Measurements from ENCODE around the gene COL6A2.
"Not testable (repeated sequence)": the region's sequence is repeated elsewhere in the genome, so short reads cannot be mapped to it uniquely, and the experiment has no call there.

COL6A2 gene

GRCh38 chr21:46066591-46067331 is 31.2 kb upstream of the COL6A2 start:
- no peaks in the 10 kb centered on the region for H4K20me1 ChIP-seq
- no peak overlapping the region for H3K4me3 ChIP-seq
- H3K4me1 ChIP-seq = peaks cover 17 to 34% (median 30%) of the 10 kb centered on the region in 10 experiments
- H3K36me3 ChIP-seq = 0 out of 22 replicates have a peak, but pooled peaks cover 0 to 3% (median 0%) of the 10 kb centered on the region in 11 experiments
- H3K4me2 ChIP-seq = peak overlapping the region; percentile 79 to 99 (median 89); a peak in 18 of 22 replicates
- no peak overlapping the region for H3K27ac ChIP-seq
- no peak for TF ChIP-seq Cebpa-rat (IDR thresholded peaks at IDR 0.05)
- H3K9me3 ChIP-seq (replicated peaks in 1 of 11) = peaks cover 16 to 22% (median 20%) of the 10 kb centered on the region in 11 experiments
- no peak overlapping the region for H3K9ac ChIP-seq
- H3K27me3 ChIP-seq = peaks cover 0 to 10% (median 4%) of the 10 kb centered on the region in 11 experiments; a peak in 11 of 22 replicates

- H3K36me3 ChIP-seq = no peaks in the 10 kb centered on the region
- H4K20me1 ChIP-seq = no peaks in the 10 kb centered on the region
- H3K9ac ChIP-seq = no peak overlapping the region
- H3K27me3 ChIP-seq = peaks cover 0 to 10% (median 4%) of the 10 kb centered on the region in 11 experiments; a peak in 11 of 22 replicates
- no peak overlapping the region for H3K4me3 ChIP-seq
- H3K27ac ChIP-seq = no peak overlapping the region
- peaks cover 17 to 34% (median 30%) of the 10 kb centered on the region in 10 experiments for H3K4me1 ChIP-seq
- no peak for TF ChIP-seq Cebpa-rat (IDR thresholded peaks at IDR 0.05)
- H3K9me3 ChIP-seq (replicated peaks in 1 of 11) = peaks cover 7 to 13% (median 11%) of the 10 kb centered on the region in 11 experiments
- no peak overlapping the region for H3K4me2 ChIP-seq
Measured at GRCh38 chr21:46067505-46068201, 30.3 kb upstream of the COL6A2 start.

- no peaks in the 10 kb centered on the region for H3K36me3 ChIP-seq
- no peak overlapping the region for H3K4me2 ChIP-seq
- H3K9me3 ChIP-seq (replicated peaks in 1 of 11) = peaks cover 0 to 4% (median 2%) of the 10 kb centered on the region in 11 experiments; a peak in 12 of 22 replicates
- H3K4me1 ChIP-seq = peaks cover 17 to 33% (median 30%) of the 10 kb centered on the region in 10 experiments
- H3K9ac ChIP-seq = no peak overlapping the region
- peaks cover 0 to 10% (median 4%) of the 10 kb centered on the region in 11 experiments; a peak in 11 of 22 replicates for H3K27me3 ChIP-seq
- no peak for TF ChIP-seq Cebpa-rat (IDR thresholded peaks at IDR 0.05)
- no peak overlapping the region for H3K4me3 ChIP-seq
- H4K20me1 ChIP-seq = no peaks in the 10 kb centered on the region
- H3K27ac ChIP-seq = no peak overlapping the region
Measured at GRCh38 chr21:46068516-46069079, 29.3 kb upstream of the COL6A2 start.

GRCh38 chr21:46069166-46069565 is 28.7 kb upstream of the COL6A2 start:
- Histone ChIP-seq H3K9me3 (replicated peaks in 1 of 11) (no peaks in the 10 kb centered on the region), H3K9ac (no peak overlapping the region), H3K36me3 (no peaks in the 10 kb centered on the region), H3K4me3 (no peak overlapping the region), H4K20me1 (no peaks in the 10 kb centered on the region), H3K4me2 (no peak overlapping the region), H3K4me1 (peaks cover 17 to 29% (median 27%) of the 10 kb centered on the region in 10 experiments), H3K27me3 (peaks cover 0 to 8% (median 4%) of the 10 kb centered on the region in 11 experiments; a peak in 11 of 22 replicates), H3K27ac (no peak overlapping the region)
- TF ChIP-seq Cebpa-rat (IDR thresholded peaks at IDR 0.05) = no peak

GRCh38 chr21:46069719-46070279 is 28.1 kb upstream of the COL6A2 start:
- Histone ChIP-seq H3K9ac (no peak overlapping the region), H3K4me3 (no peak overlapping the region), H3K4me1 (peaks cover 16 to 24% (median 22%) of the 10 kb centered on the region in 10 experiments), H4K20me1 (no peaks in the 10 kb centered on the region), H3K4me2 (no peak overlapping the region), H3K36me3 (no peaks in the 10 kb centered on the region), H3K27me3 (peaks cover 0 to 7% (median 4%) of the 10 kb centered on the region in 11 experiments; a peak in 11 of 22 replicates), H3K9me3 (replicated peaks in 1 of 11) (no peaks in the 10 kb centered on the region), H3K27ac (no peak overlapping the region)
- TF ChIP-seq Cebpa-rat (IDR thresholded peaks at IDR 0.05) = no peak

DNA sequence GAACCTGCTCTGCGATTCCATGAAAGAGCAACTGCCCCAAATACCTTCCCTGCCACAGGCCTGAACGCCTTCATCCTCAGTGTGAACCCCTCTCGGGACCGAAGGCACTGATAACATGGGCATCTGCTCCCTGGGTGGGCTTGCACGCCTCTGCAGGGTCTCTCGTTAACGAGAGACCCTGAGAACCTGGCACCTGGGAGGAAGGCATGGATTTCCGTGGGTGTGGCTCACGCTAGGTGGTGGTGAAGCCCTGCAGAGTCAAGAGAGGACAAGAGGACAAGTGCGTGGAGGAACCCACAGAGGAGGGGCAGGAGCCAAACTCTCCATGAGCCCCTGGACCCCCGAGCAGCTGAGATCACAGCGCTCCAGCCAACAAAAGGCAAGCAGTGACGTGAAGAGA is 26.8 kb upstream of the COL6A2 start:
- no peak overlapping the region for H3K4me2 ChIP-seq
- no peaks in the 10 kb centered on the region for H4K20me1 ChIP-seq
- H3K9ac ChIP-seq = no peak overlapping the region
- no peak overlapping the region for H3K4me3 ChIP-seq
- no peaks in the 10 kb centered on the region for H3K36me3 ChIP-seq
- peaks cover 3 to 11% (median 9%) of the 10 kb centered on the region in 10 experiments for H3K4me1 ChIP-seq
- H3K27ac ChIP-seq = no peak overlapping the region
- peaks cover 0 to 2% (median 0%) of the 10 kb centered on the region in 11 experiments; a peak in 3 of 22 replicates for H3K27me3 ChIP-seq
- no peaks in the 10 kb centered on the region for H3K9me3 ChIP-seq (replicated peaks in 1 of 11)
- no peak for TF ChIP-seq Cebpa-rat (IDR thresholded peaks at IDR 0.05)

DNA sequence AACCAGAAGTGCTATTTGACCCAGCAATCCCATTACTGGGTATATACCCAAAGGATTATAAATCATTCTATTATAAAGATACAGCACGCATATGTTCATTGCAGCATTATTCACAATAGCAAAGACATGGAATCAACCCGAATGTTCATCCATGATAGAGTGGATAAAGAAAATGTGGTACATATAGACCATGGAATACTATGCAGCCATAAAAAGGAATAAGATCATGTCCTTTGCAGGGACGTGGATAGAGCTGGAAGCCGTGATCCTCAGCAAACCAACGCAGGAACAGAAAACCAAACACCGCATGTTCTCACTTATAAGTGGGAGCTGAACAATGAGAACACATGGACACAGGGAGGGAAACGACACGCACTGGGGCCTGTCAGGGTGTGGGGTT is 21.2 kb upstream of the COL6A2 start:
- H3K9me3 ChIP-seq (replicated peaks in 1 of 11); H3K36me3 ChIP-seq; H3K4me2 ChIP-seq; H3K27ac ChIP-seq; H3K27me3 ChIP-seq; H3K9ac ChIP-seq; H4K20me1 ChIP-seq; H3K4me3 ChIP-seq: not testable (repeated sequence)
- H3K4me1 ChIP-seq = peaks cover 11 to 35% (median 27%) of the 10 kb centered on the region in 10 experiments; a peak in 19 of 20 replicates

DNA sequence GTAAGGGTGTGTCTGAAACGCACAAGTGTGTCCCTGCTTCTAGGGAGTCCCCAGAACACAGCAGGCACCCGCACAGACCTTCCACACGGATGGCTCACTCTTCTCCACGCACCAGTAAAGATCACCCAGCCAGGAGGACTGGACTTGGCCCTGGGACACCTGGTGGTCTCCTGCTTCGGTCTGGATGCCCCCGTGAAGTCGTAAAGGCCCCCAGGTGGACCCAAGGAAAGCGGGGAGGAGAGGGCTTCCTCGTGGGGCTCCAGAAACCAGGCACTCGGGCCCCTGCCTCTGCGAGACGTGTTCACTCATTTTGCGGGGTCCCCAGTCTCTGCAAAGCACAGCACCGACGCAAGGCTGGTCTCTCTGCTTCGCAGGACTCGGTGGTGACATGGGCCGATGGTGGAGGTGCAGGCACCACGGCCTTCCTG is 20.2 kb upstream of the COL6A2 start:
- Histone ChIP-seq H3K27me3 (no peaks in the 10 kb centered on the region), H3K4me2 (no peak overlapping the region), H3K36me3 (no peaks in the 10 kb centered on the region), H3K9me3 (replicated peaks in 1 of 11) (no peaks in the 10 kb centered on the region), H3K4me1 (peaks cover 11 to 40% (median 30%) of the 10 kb centered on the region in 10 experiments; a peak in 19 of 20 replicates), H3K4me3 (no peak overlapping the region), H4K20me1 (no peaks in the 10 kb centered on the region), H3K9ac (no peak overlapping the region), H3K27ac (no peak overlapping the region)
- no peak for TF ChIP-seq Cebpa-rat (IDR thresholded peaks at IDR 0.05)

All from BLaER1 treated with 17β-estradiol and CSF1 and Interleukin-3, amounts not matched to agents 10 nM and 100 nM (cell line).